Inflammatory macrophage (primary cell): ENCODE results near the gene RNF115.
A peak's percentile ranks its signal among the peaks of the same experiment; 100 is the strongest.

ENCODE experiments used
- DNase-seq, 2 donors: peaks; one replicate each; pipeline ENCODE4 v3.0.0-alpha.2; 2020 to 2022

Gene RNF115

GRCh38 chr1:145696630-145696960 lies 127.3 kb downstream of the RNF115 start:
- DNase-seq = no peak

- DNase-seq = peak; percentile 22 to 63
Observed at GRCh38 chr1:145695821-145696629, 127.9 kb downstream of the RNF115 start.

GRCh38 chr1:145692785-145693443 lies 131.0 kb downstream of the RNF115 start:
- no peak for DNase-seq

- no peak for DNase-seq
Observed at GRCh38 chr1:145690587-145691558, 133.0 kb downstream of the RNF115 start.

- DNase-seq = no peak
Observed at GRCh38 chr1:145689922-145690321, 134.0 kb downstream of the RNF115 start.

GRCh38 chr1:145688924-145689323 lies 135.0 kb downstream of the RNF115 start:
- DNase-seq = no peak
